RWPE1 (cell line): ENCODE measurements around the gene GLYATL1.
A peak's percentile ranks its signal among the peaks of the same experiment; 100 is the strongest.

Experiments
- CTCF ChIA-PET: fragments of 350-600 bp; sonication (Branson Sonifier 250); formaldehyde crosslinking; extraction: SDS; loops from one replicate; lab custom pipeline; 2021; lab: Yijun Ruan, JAX
- POLR2A ChIA-PET: fragments of 400-600 bp; formaldehyde crosslinking; extraction: SDS; loops from one replicate; lab custom pipeline; 2020; ENCODE audit warnings: antibody characterized with exemption; ENCODE audit not compliant: low non-redundant PET; lab: Yijun Ruan, JAX
- DNase-seq: peaks from one replicate; pipeline ENCODE4 v3.0.0; 2012; ENCODE audit warnings: low spot score
- H3K27ac ChIP-seq: fragments of 450-650 bp; 2 replicates; pipeline ENCODE4 v1.5.1; 2017
- CTCF ChIP-seq: fragments of 450-650 bp; conservative IDR thresholded peaks from 2 replicates; pipeline ENCODE4 v1.5.1; 2017; ENCODE audit warnings: low read depth, mild to moderate bottlenecking

The GLYATL1 gene

GRCh38 chr11:58945663-58946062 lies 6.4 kb downstream of the GLYATL1 start:
- TF ChIP-seq CTCF: no peak
- ChIA-PET CTCF (no interaction called here), POLR2A (no interaction called here)
- DNase-seq: no peak
- H3K27ac ChIP-seq: no peak overlapping the region

- no peak overlapping the region for H3K27ac ChIP-seq
- no peak for DNase-seq
- ChIA-PET POLR2A (no interaction called here), CTCF (no interaction called here)
- TF ChIP-seq CTCF: no peak
Observed at GRCh38 chr11:58949184-58949583, 9.9 kb downstream of the GLYATL1 start.

GRCh38 chr11:58957922-58958321 lies 18.6 kb downstream of the GLYATL1 start:
- no peak overlapping the region for H3K27ac ChIP-seq
- TF ChIP-seq CTCF: no peak

GRCh38 chr11:58958500-58958899 lies 19.2 kb downstream of the GLYATL1 start:
- H3K27ac ChIP-seq: no peak overlapping the region
- ChIA-PET CTCF (interaction anchor here (0.6 to 0.9 kb wide), 3 partner anchors 13 to 244 kb away, joined by 3 to 5 read pairs (median 3); no protein-coding TSS in a partner anchor), POLR2A (no interaction called here)
- TF ChIP-seq CTCF: no peak
- DNase-seq: no peak

More at GRCh38 chr11:58957922-58958321, 18.6 kb downstream of the GLYATL1 start:
- no peak for DNase-seq
- CTCF ChIA-PET: interaction anchor here (0.9 kb wide), 1 partner anchor 30 kb away, joined by 5 read pairs; no protein-coding TSS in a partner anchor
- POLR2A ChIA-PET: no interaction called here

- TF ChIP-seq CTCF: 0 out of 2 replicates have a peak, but pooled peaks have one; percentile 10
- peak; percentile 4 for DNase-seq
- CTCF ChIA-PET: interaction anchor here (1.0 kb wide), 1 partner anchor 115 kb away, joined by 4 read pairs; no protein-coding TSS in a partner anchor
- no peak overlapping the region for H3K27ac ChIP-seq
- POLR2A ChIA-PET: no interaction called here
Observed at GRCh38 chr11:58963551-58964104, 24.3 kb downstream of the GLYATL1 start.

GRCh38 chr11:58965246-58965985 lies 26.1 kb downstream of the GLYATL1 start:
- ChIA-PET CTCF (no interaction called here), POLR2A (no interaction called here)
- TF ChIP-seq CTCF: no peak
- H3K27ac ChIP-seq: no peak overlapping the region
- no peak for DNase-seq
